ENCODE results near the gene HIVEP3. TPM values are rescaled to one million over a fixed set of nuclear protein-coding genes. Genes with fewer than 3 reads are reported as not detected.

Gene HIVEP3
- total RNA-seq, 1 experiment from 2014 or later, result 0.55 TPM

DNA sequence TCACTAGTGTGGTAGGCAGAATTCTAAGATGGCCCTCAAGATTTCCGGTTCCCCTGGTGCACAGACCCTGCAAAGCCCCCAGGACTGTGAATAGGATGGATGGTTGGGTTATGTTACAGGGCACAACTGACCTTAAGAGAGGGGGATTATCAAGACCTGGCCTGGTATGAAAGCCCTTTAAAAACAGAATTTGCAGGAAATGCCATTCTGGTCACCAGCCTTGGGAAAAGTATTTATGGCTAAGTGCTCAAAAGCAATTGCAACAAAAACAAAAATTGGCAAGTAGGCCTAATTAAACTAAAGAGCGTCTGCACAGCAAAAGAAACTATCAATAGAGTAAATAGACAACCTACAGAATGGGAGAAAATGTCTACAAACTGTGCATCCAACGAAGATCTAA is 289.6 kb downstream of the HIVEP3 start:
- no peak overlapping the region for H3K4me3 Mint-ChIP-seq
- ChIA-PET CTCF (no interaction called here), POLR2A (no interaction called here)
- no peak for ATAC-seq
- no peak for DNase-seq (ENCODE audit: low spot score)
- no peak for TF ChIP-seq ERG (CRISPR knock-in tag; IDR thresholded peaks at IDR 0.05)
- TF ChIP-seq ATF1 (CRISPR knock-in tag; IDR thresholded peaks at IDR 0.05), result no peak
- TF ChIP-seq JUN (CRISPR knock-in tag; IDR thresholded peaks at IDR 0.05), result no peak
- no peaks in the 10 kb centered on the region for H3K36me3 Mint-ChIP-seq
- no peaks in the 10 kb centered on the region; the same call in 1 of the 2 replicates for H3K4me1 Mint-ChIP-seq
- H3K27me3 Mint-ChIP-seq (ENCODE audit: low read depth), result no peaks in the 10 kb centered on the region
- no peak overlapping the region for H3K27ac Mint-ChIP-seq
- H3K9me3 Mint-ChIP-seq, result no peaks in the 10 kb centered on the region

DNA sequence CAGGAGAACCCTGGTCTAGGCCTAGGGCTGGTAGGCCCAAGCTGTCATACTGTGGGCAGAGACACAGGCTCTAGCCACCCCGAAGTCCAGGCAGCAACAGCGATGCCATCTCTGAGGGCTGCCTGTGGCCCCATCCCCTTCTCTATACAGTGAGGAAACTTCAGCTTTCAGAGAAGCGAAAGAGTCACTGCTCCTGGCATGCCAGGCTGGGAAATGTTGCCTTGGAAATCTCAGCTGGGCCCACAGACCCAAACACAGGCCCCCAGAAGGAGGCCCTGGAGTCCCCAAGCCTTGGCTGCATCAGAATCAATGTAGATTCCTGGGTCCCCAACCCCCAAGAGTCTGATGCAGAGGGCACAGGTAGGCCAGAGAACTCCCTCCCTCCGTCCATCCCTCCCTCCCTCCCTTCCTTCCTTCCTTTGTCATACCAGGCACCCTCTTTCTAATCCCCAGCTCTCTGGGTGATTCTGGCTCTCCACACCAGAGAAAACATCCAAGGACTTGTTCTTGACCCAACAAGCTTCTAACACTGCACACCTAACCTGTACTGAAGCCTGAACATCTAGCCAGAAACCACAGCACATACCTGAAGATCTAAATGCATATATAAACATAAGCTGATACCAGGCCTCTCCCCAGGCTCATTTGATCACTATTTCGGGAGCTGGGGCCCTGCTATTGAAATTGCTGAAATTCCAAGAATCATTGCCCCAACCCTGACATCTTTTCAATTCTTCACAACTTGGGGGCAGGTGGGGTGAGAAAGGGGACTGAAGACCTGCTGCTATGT is 291.0 kb downstream of the HIVEP3 start:
- CTCF ChIA-PET, result no interaction called here
- Mint-ChIP-seq H3K4me1 (peaks cover 2% of the 10 kb centered on the region; the same call in 1 of the 2 replicates), H3K9me3 (no peaks in the 10 kb centered on the region), H3K36me3 (no peaks in the 10 kb centered on the region), H3K27me3 (ENCODE audit: low read depth) (no peaks in the 10 kb centered on the region), H3K27ac (no peak overlapping the region), H3K4me3 (no peak overlapping the region)
- TF ChIP-seq ZBTB21 (CRISPR knock-in tag; IDR thresholded peaks at IDR 0.05; ENCODE audit: borderline replicate concordance) (no peak), EMX1 (CRISPR knock-in tag; IDR thresholded peaks at IDR 0.05) (no peak), NFE2L1 (CRISPR knock-in tag; IDR thresholded peaks at IDR 0.05) (no peak), ZNF263 (CRISPR knock-in tag; IDR thresholded peaks at IDR 0.05; ENCODE audit: low read depth) (no peak), ELF4 (CRISPR knock-in tag; IDR thresholded peaks at IDR 0.05; ENCODE audit: low read depth) (no peak), TCF7 (CRISPR knock-in tag; IDR thresholded peaks at IDR 0.05; ENCODE audit: low read depth) (no peak), TP53 (CRISPR knock-in tag; IDR thresholded peaks at IDR 0.05) (no peak), MLX (CRISPR knock-in tag; IDR thresholded peaks at IDR 0.05) (no peak), CTCF (IDR thresholded peaks at IDR 0.05) (no peak), GABPB1 (CRISPR knock-in tag; IDR thresholded peaks at IDR 0.05) (no peak), JAZF1 (CRISPR knock-in tag; IDR thresholded peaks at IDR 0.05) (no peak), MAX (CRISPR knock-in tag; IDR thresholded peaks at IDR 0.05) (no peak), NR3C1 (CRISPR knock-in tag; conservative IDR thresholded peaks at IDR 0.05; ENCODE audit: low read depth) (no peak), ETV6 (CRISPR knock-in tag; IDR thresholded peaks at IDR 0.05) (no peak)
- TF ChIP-seq, protein P1, sequence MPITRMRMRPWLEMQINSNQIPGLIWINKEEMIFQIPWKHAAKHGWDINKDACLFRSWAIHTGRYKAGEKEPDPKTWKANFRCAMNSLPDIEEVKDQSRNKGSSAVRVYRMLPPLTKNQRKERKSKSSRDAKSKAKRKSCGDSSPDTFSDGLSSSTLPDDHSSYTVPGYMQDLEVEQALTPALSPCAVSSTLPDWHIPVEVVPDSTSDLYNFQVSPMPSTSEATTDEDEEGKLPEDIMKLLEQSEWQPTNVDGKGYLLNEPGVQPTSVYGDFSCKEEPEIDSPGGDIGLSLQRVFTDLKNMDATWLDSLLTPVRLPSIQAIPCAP (CRISPR knock-in tag; IDR thresholded peaks at IDR 0.05), result no peak
- TF ChIP-seq, protein P2, sequence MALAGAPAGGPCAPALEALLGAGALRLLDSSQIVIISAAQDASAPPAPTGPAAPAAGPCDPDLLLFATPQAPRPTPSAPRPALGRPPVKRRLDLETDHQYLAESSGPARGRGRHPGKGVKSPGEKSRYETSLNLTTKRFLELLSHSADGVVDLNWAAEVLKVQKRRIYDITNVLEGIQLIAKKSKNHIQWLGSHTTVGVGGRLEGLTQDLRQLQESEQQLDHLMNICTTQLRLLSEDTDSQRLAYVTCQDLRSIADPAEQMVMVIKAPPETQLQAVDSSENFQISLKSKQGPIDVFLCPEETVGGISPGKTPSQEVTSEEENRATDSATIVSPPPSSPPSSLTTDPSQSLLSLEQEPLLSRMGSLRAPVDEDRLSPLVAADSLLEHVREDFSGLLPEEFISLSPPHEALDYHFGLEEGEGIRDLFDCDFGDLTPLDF (CRISPR knock-in tag; IDR thresholded peaks at IDR 0.05), result no peak
- ATAC-seq (no peak), DNase-seq (ENCODE audit: low spot score) (no peak)
- POLR2A ChIA-PET, result interaction anchor here (0.6 kb wide), 1 partner anchor 609 kb away, joined by 3 read pairs; no protein-coding TSS in a partner anchor

Data from WTC11 (cell line).